PC-9 (cell line): Measurements from ENCODE around the gene TOM1.

Experiments used
- CTCF ChIP-seq: fragments of 200-600 bp; sonication (generic); conservative IDR thresholded peaks from 2 replicates; pipeline ENCODE4 v1.6.1; 2017; ENCODE audit warnings: mixed run types, antibody characterized with exemption, mild to moderate bottlenecking, moderate library complexity
- EZH2 ChIP-seq: fragments of 200-600 bp; sonication (generic); IDR thresholded peaks from 2 replicates; pipeline ENCODE4 v1.8.0; 2017; ENCODE audit warnings: antibody characterized with exemption, low read depth

- TF ChIP-seq CTCF (no peak), EZH2 (no peak)
Measured at GRCh38 chr22:35323305-35323704, 23.6 kb downstream of the TOM1 start.
